Measurements from ENCODE around the gene WARS2.

- TF ChIP-seq CTCF (IDR thresholded peaks at IDR 0.05) (no peak), POLR2A (IDR thresholded peaks at IDR 0.05) (no peak)
Observed at GRCh38 chr1:119011116-119011515, 129.3 kb downstream of the WARS2 start.

Measured in adrenal gland (tissue), 5 donors.